ENCODE results near the gene G6PC1.

The G6PC1 gene

DNA sequence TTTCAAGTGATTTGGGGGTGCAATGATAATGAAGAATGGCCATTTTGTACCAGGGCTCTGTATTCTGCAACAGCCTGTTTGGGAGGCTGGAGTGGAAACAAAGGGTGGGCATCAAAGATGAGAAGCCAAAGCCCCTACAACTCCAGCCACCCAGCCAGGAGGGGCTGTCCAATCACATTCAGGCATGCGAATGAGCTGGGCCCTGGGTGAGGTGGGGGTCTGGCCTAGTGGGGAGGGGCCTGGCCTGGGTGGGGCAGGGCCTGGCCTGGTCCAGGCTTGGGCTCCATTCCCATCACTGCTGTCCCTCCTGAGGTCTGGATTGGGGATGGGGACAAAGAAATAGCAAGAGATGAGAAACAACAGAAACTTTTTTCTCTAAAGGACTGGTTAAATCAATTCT, 43.2 kb upstream of the G6PC1 start:
- Histone ChIP-seq H4K20me1 (ENCODE audit: low read depth, low read length) (no peaks in the 10 kb centered on the region), H3K36me3 (ENCODE audit: low read length) (no peaks in the 10 kb centered on the region), H3K27ac (ENCODE audit: low read depth, low read length) (no peak overlapping the region), H3F3A (ENCODE audit: insufficient read depth) (no peaks in the 10 kb centered on the region), H3K9me2 (replicated peaks; ENCODE audit: insufficient read depth, low read length) (no peaks in the 10 kb centered on the region), H3K9me3 (ENCODE audit: insufficient read depth, low read length) (no peaks in the 10 kb centered on the region), H3K27me3 (ENCODE audit: low read length) (no peaks in the 10 kb centered on the region), H3K4me2 (ENCODE audit: low read depth, low read length, poor library complexity, severe bottlenecking) (no peak overlapping the region), H3K79me2 (ENCODE audit: insufficient read depth, low read length) (no peaks in the 10 kb centered on the region), H3K9ac (ENCODE audit: low read length) (no peak overlapping the region), H2AFZ (ENCODE audit: low read depth, low read length, severe bottlenecking) (no peak overlapping the region), H3K4me3 (ENCODE audit: insufficient read depth, low read length, poor library complexity, severe bottlenecking) (no peak overlapping the region)
- no peak for TF ChIP-seq EZH2phosphoT487 (conservative IDR thresholded peaks at IDR 0.05; ENCODE audit: low read length)
- TF ChIP-seq CTCF (IDR thresholded peaks at IDR 0.05; ENCODE audit: insufficient read depth, low read length, poor library complexity, severe bottlenecking), result no peak

DNA sequence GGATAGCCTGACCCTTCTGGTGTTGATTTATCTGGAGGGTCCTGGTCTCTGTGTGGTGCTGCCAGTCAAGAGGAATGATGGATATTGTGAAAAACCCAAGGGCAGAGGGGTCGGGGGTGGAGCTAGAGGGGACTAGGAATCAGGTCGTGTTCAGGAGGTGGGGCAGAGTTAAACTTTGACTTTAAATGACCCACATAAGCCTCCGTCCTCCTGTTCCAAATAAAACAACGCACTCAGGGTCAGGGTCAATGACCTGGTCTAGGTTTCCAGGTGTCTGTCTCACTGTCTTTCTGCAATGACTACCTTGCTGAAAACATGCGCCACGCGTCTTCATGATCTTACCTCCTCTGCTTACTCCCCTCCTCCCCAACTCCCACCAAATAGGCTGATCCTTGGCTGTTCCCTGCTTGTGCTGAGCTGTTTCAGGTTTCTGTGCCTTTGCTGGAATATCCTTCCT, 34.9 kb upstream of the G6PC1 start:
- Histone ChIP-seq H3F3A (ENCODE audit: insufficient read depth) (no peaks in the 10 kb centered on the region), H3K9me2 (replicated peaks; ENCODE audit: insufficient read depth, low read length) (no peaks in the 10 kb centered on the region), H2AFZ (ENCODE audit: low read depth, low read length, severe bottlenecking) (no peak overlapping the region), H3K4me2 (ENCODE audit: low read depth, low read length, poor library complexity, severe bottlenecking) (no peak overlapping the region), H3K27ac (ENCODE audit: low read depth, low read length) (no peak overlapping the region), H4K20me1 (ENCODE audit: low read depth, low read length) (no peaks in the 10 kb centered on the region), H3K27me3 (ENCODE audit: low read length) (no peaks in the 10 kb centered on the region), H3K4me3 (ENCODE audit: insufficient read depth, low read length, poor library complexity, severe bottlenecking) (no peak overlapping the region), H3K36me3 (ENCODE audit: low read length) (no peaks in the 10 kb centered on the region), H3K79me2 (ENCODE audit: insufficient read depth, low read length) (no peaks in the 10 kb centered on the region), H3K9ac (ENCODE audit: low read length) (no peak overlapping the region), H3K9me3 (ENCODE audit: insufficient read depth, low read length) (peaks cover 4% of the 10 kb centered on the region; the same call in 1 of the 2 replicates)
- TF ChIP-seq EZH2phosphoT487 (conservative IDR thresholded peaks at IDR 0.05; ENCODE audit: low read length), result no peak

DNA sequence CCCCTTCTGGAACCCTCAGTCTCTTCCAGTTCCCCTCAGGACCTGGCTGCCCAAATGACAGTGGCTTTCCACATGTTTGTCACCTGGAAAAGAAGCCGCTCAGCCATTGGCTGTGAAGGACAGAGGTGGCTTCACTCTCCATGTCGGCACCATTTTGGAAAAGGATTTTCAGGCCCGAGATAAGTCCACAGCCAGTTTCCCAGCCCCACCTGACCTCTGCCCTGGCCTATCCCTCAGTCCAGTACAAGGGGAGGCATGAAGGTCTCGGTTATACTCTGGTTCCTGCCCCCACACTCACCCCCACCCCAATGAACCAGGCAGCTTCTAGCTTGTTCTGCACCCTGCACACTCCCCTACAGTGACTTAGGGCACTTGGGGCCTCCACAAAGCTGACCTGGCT, 34.4 kb upstream of the G6PC1 start:
- H3K9ac ChIP-seq (ENCODE audit: low read length), result no peak overlapping the region
- no peaks in the 10 kb centered on the region for H3K79me2 ChIP-seq (ENCODE audit: insufficient read depth, low read length)
- no peaks in the 10 kb centered on the region for H3K36me3 ChIP-seq (ENCODE audit: low read length)
- H2AFZ ChIP-seq (ENCODE audit: low read depth, low read length, severe bottlenecking), result no peak overlapping the region
- TF ChIP-seq EZH2phosphoT487 (conservative IDR thresholded peaks at IDR 0.05; ENCODE audit: low read length), result no peak
- TF ChIP-seq CTCF (IDR thresholded peaks at IDR 0.05; ENCODE audit: insufficient read depth, low read length, poor library complexity, severe bottlenecking), result no peak
- H3K4me3 ChIP-seq (ENCODE audit: insufficient read depth, low read length, poor library complexity, severe bottlenecking), result no peak overlapping the region
- peaks cover 7% of the 10 kb centered on the region; the same call in 1 of the 2 replicates for H3K9me3 ChIP-seq (ENCODE audit: insufficient read depth, low read length)
- H4K20me1 ChIP-seq (ENCODE audit: low read depth, low read length), result no peaks in the 10 kb centered on the region
- H3K4me2 ChIP-seq (ENCODE audit: low read depth, low read length, poor library complexity, severe bottlenecking), result no peak overlapping the region
- no peak overlapping the region for H3K27ac ChIP-seq (ENCODE audit: low read depth, low read length)
- H3K27me3 ChIP-seq (ENCODE audit: low read length), result no peaks in the 10 kb centered on the region
- H3K9me2 ChIP-seq (replicated peaks; ENCODE audit: insufficient read depth, low read length), result no peaks in the 10 kb centered on the region
- H3F3A ChIP-seq (ENCODE audit: insufficient read depth), result no peaks in the 10 kb centered on the region

DNA sequence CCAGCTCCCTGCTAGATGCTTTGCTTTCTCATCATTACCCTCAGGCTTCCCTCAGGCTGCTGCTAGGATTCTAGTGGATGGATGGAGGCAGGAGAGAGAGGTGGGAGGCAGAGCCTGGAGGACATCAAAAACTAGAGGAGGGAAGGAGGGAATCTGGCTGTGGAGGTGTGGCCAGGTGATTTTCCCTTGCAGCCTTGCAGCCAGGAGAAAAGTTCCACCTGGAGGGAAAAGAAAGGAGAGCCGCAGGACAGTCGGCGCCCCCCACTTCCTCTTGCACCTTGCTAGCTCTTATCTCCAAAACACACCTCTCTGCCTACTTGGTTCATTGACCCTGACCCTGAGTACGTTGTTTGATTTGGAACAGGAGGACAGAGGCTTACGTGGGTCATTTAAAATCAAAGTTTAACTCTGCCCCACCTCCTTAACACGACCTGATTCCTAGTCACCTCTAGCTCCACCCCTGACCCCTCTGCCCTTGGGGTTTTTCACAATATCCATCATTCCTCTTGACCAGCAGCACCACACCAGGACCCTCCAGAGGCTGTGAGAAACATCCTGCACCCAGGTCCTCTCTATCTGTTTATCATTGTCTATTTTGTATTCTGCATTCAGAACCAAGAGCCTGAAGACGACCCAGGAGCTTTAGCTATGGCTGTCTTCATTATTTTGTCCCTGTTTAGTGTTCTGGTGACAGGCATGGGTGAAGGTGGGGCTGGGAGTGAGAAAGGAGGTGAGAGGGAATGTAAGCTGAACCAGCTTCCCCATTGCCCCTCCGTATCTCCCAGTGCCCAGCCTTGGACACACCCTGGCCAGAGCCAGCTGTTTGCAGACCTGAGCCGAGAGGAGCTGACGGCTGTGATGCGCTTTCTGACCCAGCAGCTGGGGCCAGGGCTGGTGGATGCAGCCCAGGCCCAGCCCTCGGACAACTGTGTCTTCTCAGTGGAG, 33.7 kb upstream of the G6PC1 start:
- H3K27ac ChIP-seq (ENCODE audit: low read depth, low read length), result no peak overlapping the region
- no peak overlapping the region for H3K4me2 ChIP-seq (ENCODE audit: low read depth, low read length, poor library complexity, severe bottlenecking)

More for the DNA sequence above, 33.7 kb upstream of the G6PC1 start:
- H3K36me3 ChIP-seq (ENCODE audit: low read length), result no peaks in the 10 kb centered on the region
- peaks cover 7% of the 10 kb centered on the region; the same call in 1 of the 2 replicates for H3K9me3 ChIP-seq (ENCODE audit: insufficient read depth, low read length)
- TF ChIP-seq EZH2phosphoT487 (conservative IDR thresholded peaks at IDR 0.05; ENCODE audit: low read length), result no peak
- TF ChIP-seq CTCF (IDR thresholded peaks at IDR 0.05; ENCODE audit: insufficient read depth, low read length, poor library complexity, severe bottlenecking), result no peak
- no peaks in the 10 kb centered on the region for H3F3A ChIP-seq (ENCODE audit: insufficient read depth)
- no peaks in the 10 kb centered on the region for H3K79me2 ChIP-seq (ENCODE audit: insufficient read depth, low read length)
- no peaks in the 10 kb centered on the region for H3K9me2 ChIP-seq (replicated peaks; ENCODE audit: insufficient read depth, low read length)
- no peak overlapping the region for H3K9ac ChIP-seq (ENCODE audit: low read length)
- no peak overlapping the region for H2AFZ ChIP-seq (ENCODE audit: low read depth, low read length, severe bottlenecking)
- no peaks in the 10 kb centered on the region for H4K20me1 ChIP-seq (ENCODE audit: low read depth, low read length)
- no peak overlapping the region for H3K4me3 ChIP-seq (ENCODE audit: insufficient read depth, low read length, poor library complexity, severe bottlenecking)
- no peaks in the 10 kb centered on the region for H3K27me3 ChIP-seq (ENCODE audit: low read length)
